Osteoblast (primary cell): ENCODE results near the gene OSBPL6. TPM values are rescaled to one million over a fixed set of nuclear protein-coding genes. Genes with fewer than 3 reads are reported as not detected.
"Not testable (repeated sequence)": the region's sequence is repeated elsewhere in the genome, so short reads cannot be mapped to it uniquely, and the experiment has no call there.

ENCODE experiments used
- DNase-seq: peaks from one replicate; pipeline ENCODE4 v3.0.0; 2011; ENCODE audit warnings: low spot score, mixed read lengths; ENCODE audit not compliant: insufficient read length; ENCODE audit errors: missing footprints
- H2AFZ ChIP-seq: 2 replicates; pipeline ENCODE4 v1.6.0; 2011; ENCODE audit warnings: mild to moderate bottlenecking, low read length
- H3K27ac ChIP-seq: 2 replicates; pipeline ENCODE4 v1.5.1; 2011; ENCODE audit warnings: mild to moderate bottlenecking, low read depth, low read length, moderate library complexity
- H3K27me3 ChIP-seq: 2 replicates; pipeline ENCODE4 v1.6.0; 2012; ENCODE audit warnings: mild to moderate bottlenecking, control low read depth, inconsistent platforms, low read length, moderate library complexity; ENCODE audit not compliant: insufficient read depth
- H3K36me3 ChIP-seq: 2 replicates; pipeline ENCODE4 v1.5.1; 2011; ENCODE audit warnings: mild to moderate bottlenecking, low read length, control low read depth, moderate library complexity; ENCODE audit not compliant: insufficient read depth
- H3K4me1 ChIP-seq: 2 replicates; pipeline ENCODE4 v1.5.1; 2011; ENCODE audit warnings: mild to moderate bottlenecking, low read length, control low read depth, moderate library complexity; ENCODE audit not compliant: insufficient read depth
- H3K4me2 ChIP-seq: 2 replicates; pipeline ENCODE4 v1.6.0; 2011; ENCODE audit warnings: mild to moderate bottlenecking, low read length; ENCODE audit not compliant: insufficient read depth
- H3K4me3 ChIP-seq: fragments of 200-600 bp; sonication (generic); 3 replicates; pipeline ENCODE4 v1.5.1; 2012; ENCODE audit warnings: mild to moderate bottlenecking, low read length, inconsistent platforms; ENCODE audit not compliant: insufficient read depth
- H3K79me2 ChIP-seq: 2 replicates; pipeline ENCODE4 v1.6.0; 2012; ENCODE audit warnings: mild to moderate bottlenecking, low read length, control low read depth, inconsistent platforms; ENCODE audit not compliant: insufficient read depth
- H3K9me3 ChIP-seq: 2 replicates; pipeline ENCODE4 v1.5.1; 2011; ENCODE audit warnings: low read depth, low read length, control low read depth
- H4K20me1 ChIP-seq: 2 replicates; pipeline ENCODE4 v1.6.0; 2012; ENCODE audit warnings: mild to moderate bottlenecking, low read length, control low read depth; ENCODE audit not compliant: insufficient read depth
- CTCF ChIP-seq: IDR thresholded peaks from 2 replicates; pipeline ENCODE4 v1.5.1; 2011; ENCODE audit warnings: mild to moderate bottlenecking, low read depth, low read length, moderate library complexity; ENCODE audit errors: extremely low read depth
- total RNA-seq: library from RNA; depleted of rRNA; stranded (reverse); fragments of >200 nt; gene quantifications from 2 replicates; pipeline ENCODE4 v1.2.3, GENCODE V29; 2012

Gene OSBPL6
- total RNA-seq, 1 donor: 5.4 TPM

DNA sequence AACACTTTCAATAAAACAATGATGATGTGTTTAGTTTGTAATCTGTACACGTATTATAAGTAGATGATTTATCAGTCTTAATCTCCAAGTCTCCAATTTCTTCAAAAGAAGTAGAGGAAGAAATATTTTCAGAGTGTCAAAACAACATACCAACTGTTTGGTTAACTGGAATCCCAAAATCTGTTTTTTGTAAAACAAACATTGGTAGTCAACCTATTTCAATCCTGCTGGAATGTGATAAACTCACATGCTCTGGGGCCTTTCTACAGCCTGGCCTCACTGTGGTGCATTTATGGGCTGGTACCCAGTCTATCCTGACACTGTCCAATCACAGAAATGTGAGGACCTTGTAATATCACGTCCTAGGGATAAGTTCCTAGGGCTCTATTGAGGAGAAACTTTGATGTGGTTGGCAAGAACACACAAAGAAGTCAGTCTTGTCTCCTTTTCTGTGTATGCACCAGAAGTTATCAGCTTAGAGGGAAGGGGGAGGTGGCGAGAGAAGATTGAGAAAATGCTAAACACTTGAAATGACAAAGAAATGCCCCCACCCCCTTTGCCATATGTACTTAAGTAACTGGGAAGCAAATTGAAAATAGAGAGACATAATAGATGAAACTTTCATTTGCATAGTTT, 209.5 kb downstream of the OSBPL6 start:
- no peak overlapping the region for H3K27ac ChIP-seq

GRCh38 chr2:178404368-178404767, 210.1 kb downstream of the OSBPL6 start:
- no peak overlapping the region for H3K27ac ChIP-seq

More for the DNA sequence above, 209.5 kb downstream of the OSBPL6 start:
- no peak for TF ChIP-seq CTCF
- H2AFZ ChIP-seq: no peak overlapping the region
- H3K4me2 ChIP-seq: peak overlapping the region; percentile 5
- no peak for DNase-seq
- no peaks in the 10 kb centered on the region for H3K9me3 ChIP-seq
- no peaks in the 10 kb centered on the region for H4K20me1 ChIP-seq
- H3K79me2 ChIP-seq: no peaks in the 10 kb centered on the region
- peaks cover 11% of the 10 kb centered on the region for H3K4me1 ChIP-seq
- no peaks in the 10 kb centered on the region for H3K36me3 ChIP-seq
- no peak overlapping the region for H3K4me3 ChIP-seq
- no peaks in the 10 kb centered on the region for H3K27me3 ChIP-seq

GRCh38 chr2:178409261-178409660, 214.9 kb downstream of the OSBPL6 start:
- no peaks in the 10 kb centered on the region for H3K36me3 ChIP-seq
- H2AFZ ChIP-seq: no peak overlapping the region
- TF ChIP-seq CTCF: no peak
- H3K4me3 ChIP-seq: no peak overlapping the region
- no peaks in the 10 kb centered on the region for H3K9me3 ChIP-seq
- H4K20me1 ChIP-seq: no peaks in the 10 kb centered on the region
- peaks cover 7% of the 10 kb centered on the region for H3K4me1 ChIP-seq
- no peak overlapping the region for H3K27ac ChIP-seq
- no peaks in the 10 kb centered on the region for H3K79me2 ChIP-seq
- H3K27me3 ChIP-seq: no peaks in the 10 kb centered on the region
- H3K4me2 ChIP-seq: no peak overlapping the region
- no peak for DNase-seq

More at GRCh38 chr2:178404368-178404767, 210.1 kb downstream of the OSBPL6 start:
- Histone ChIP-seq H3K9me3 (no peaks in the 10 kb centered on the region), H3K27me3 (no peaks in the 10 kb centered on the region), H3K36me3 (no peaks in the 10 kb centered on the region), H3K4me3 (no peak overlapping the region), H3K79me2 (no peaks in the 10 kb centered on the region), H3K4me1 (peaks cover 11% of the 10 kb centered on the region), H4K20me1 (no peaks in the 10 kb centered on the region), H2AFZ (no peak overlapping the region), H3K4me2 (peak overlapping the region; percentile 5)
- no peak for TF ChIP-seq CTCF
- peak; percentile 86 for DNase-seq

GRCh38 chr2:178412047-178412446, 217.7 kb downstream of the OSBPL6 start:
- no peak overlapping the region for H3K27ac ChIP-seq
- H3K4me3 ChIP-seq: no peak overlapping the region
- no peaks in the 10 kb centered on the region for H3K79me2 ChIP-seq
- H3K4me1 ChIP-seq: peaks cover 11% of the 10 kb centered on the region
- no peak overlapping the region for H2AFZ ChIP-seq
- no peaks in the 10 kb centered on the region for H4K20me1 ChIP-seq
- H3K27me3 ChIP-seq: no peaks in the 10 kb centered on the region
- no peak for DNase-seq
- no peaks in the 10 kb centered on the region for H3K9me3 ChIP-seq
- no peak overlapping the region for H3K4me2 ChIP-seq
- TF ChIP-seq CTCF: no peak
- no peaks in the 10 kb centered on the region for H3K36me3 ChIP-seq

GRCh38 chr2:178412453-178412852, 218.1 kb downstream of the OSBPL6 start:
- H4K20me1 ChIP-seq, H3K79me2 ChIP-seq, H3K27me3 ChIP-seq, DNase-seq, H3K36me3 ChIP-seq, H3K27ac ChIP-seq, H3K4me3 ChIP-seq, H3K9me3 ChIP-seq, H2AFZ ChIP-seq, H3K4me2 ChIP-seq: not testable (repeated sequence)
- H3K4me1 ChIP-seq: peaks cover 11% of the 10 kb centered on the region
